ENCODE results near the gene B3GAT1. TPM values are rescaled to one million over a fixed set of nuclear protein-coding genes. Genes with fewer than 3 reads are reported as not detected.

The B3GAT1 gene
- total RNA-seq, 1 experiment from 2014 or later = not detected

DNA sequence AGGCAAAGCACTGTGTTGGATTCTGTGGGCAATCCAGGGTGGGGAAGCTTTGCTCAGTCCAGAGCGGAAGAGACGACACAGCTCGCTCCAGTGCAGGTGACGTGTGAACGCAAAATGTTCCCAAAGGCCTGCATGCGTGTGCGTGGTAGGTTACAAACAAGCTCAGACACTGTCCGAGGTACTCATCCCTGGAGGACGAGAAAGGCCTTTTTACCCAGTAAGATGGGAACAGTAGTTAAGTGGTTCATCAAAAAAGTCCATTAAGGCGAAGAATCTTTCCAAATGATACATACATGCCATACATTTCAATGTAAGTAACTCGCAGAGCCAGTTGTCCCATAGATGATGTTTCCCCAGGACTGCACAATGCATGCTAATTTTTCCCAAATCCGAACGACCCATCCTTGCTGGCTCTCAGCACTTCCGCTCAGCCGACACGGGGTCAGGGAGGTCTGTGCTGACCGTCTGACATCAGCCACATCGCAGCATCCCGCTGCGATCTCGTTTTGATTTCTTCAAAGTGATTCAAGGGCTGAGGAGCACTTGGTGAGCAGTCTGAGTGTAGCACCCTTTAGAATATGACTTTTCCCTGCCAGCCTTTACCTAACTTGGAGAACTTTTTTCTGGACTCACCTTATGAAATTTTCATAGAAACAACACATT, 19.0 kb downstream of the B3GAT1 start:
- Histone ChIP-seq H3K27ac (ENCODE audit: low read depth, low read length) (no peak overlapping the region), H3K9ac (ENCODE audit: low read length) (no peak overlapping the region), H3K27me3 (ENCODE audit: insufficient read depth, low read length) (no peaks in the 10 kb centered on the region), H3K4me2 (ENCODE audit: low read length) (no peak overlapping the region), H3K36me3 (ENCODE audit: control insufficient read depth in 1 of 2, insufficient read depth in 2 of 2, low read length in 2 of 2) (no peaks in the 10 kb centered on the region), H3K4me3 (replicated peaks in 1 of 2; ENCODE audit: low read depth in 1 of 2, low read length in 2 of 2) (no peak overlapping the region), H3K4me1 (ENCODE audit: control insufficient read depth in 1 of 2, insufficient read depth in 2 of 2, low read length in 2 of 2) (no peaks in the 10 kb centered on the region), H3K79me2 (ENCODE audit: insufficient read depth, low read length) (no peaks in the 10 kb centered on the region), H3K9me2 (ENCODE audit: insufficient read depth) (no peaks in the 10 kb centered on the region), H2AFZ (ENCODE audit: low read depth, low read length, poor library complexity, severe bottlenecking) (no peak overlapping the region), H4K20me1 (ENCODE audit: insufficient read depth) (no peaks in the 10 kb centered on the region), H3K9me3 (ENCODE audit: control insufficient read depth in 1 of 2, insufficient read depth in 1 of 2, low read depth in 1 of 2, low read length in 2 of 2) (no peaks in the 10 kb centered on the region)
- ChIA-PET RAD21 (ENCODE audit: low non-redundant PET in 1 of 2, low total read pairs in 2 of 2, uncharacterized antibody in 2 of 2, unreplicated experiment in 2 of 2) (no interaction called here), POLR2A (no interaction called here), CTCF (no interaction called here)
- ATAC-seq = peak; percentile 23; the same call in 1 of the 2 replicates
- BruUV-seq (replicated peaks) = no TSS peak
- DNase-seq (ENCODE audit: low read depth, low spot score) = no peak
- no peak for TF ChIP-seq EZH2 (IDR thresholded peaks at IDR 0.05)
- TF ChIP-seq TCF7L2 (IDR thresholded peaks at IDR 0.05; ENCODE audit: borderline replicate concordance, extremely low read depth, insufficient read depth, insufficient read length) = no peak
- TF ChIP-seq POLR2AphosphoS5 (IDR thresholded peaks at IDR 0.05; ENCODE audit: low read depth, low read length) = no peak
- TF ChIP-seq, protein P1, sequence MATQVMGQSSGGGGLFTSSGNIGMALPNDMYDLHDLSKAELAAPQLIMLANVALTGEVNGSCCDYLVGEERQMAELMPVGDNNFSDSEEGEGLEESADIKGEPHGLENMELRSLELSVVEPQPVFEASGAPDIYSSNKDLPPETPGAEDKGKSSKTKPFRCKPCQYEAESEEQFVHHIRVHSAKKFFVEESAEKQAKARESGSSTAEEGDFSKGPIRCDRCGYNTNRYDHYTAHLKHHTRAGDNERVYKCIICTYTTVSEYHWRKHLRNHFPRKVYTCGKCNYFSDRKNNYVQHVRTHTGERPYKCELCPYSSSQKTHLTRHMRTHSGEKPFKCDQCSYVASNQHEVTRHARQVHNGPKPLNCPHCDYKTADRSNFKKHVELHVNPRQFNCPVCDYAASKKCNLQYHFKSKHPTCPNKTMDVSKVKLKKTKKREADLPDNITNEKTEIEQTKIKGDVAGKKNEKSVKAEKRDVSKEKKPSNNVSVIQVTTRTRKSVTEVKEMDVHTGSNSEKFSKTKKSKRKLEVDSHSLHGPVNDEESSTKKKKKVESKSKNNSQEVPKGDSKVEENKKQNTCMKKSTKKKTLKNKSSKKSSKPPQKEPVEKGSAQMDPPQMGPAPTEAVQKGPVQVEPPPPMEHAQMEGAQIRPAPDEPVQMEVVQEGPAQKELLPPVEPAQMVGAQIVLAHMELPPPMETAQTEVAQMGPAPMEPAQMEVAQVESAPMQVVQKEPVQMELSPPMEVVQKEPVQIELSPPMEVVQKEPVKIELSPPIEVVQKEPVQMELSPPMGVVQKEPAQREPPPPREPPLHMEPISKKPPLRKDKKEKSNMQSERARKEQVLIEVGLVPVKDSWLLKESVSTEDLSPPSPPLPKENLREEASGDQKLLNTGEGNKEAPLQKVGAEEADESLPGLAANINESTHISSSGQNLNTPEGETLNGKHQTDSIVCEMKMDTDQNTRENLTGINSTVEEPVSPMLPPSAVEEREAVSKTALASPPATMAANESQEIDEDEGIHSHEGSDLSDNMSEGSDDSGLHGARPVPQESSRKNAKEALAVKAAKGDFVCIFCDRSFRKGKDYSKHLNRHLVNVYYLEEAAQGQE (IDR thresholded peaks at IDR 0.05; ENCODE audit: low read depth) = no peak
- TF ChIP-seq CEBPB (IDR thresholded peaks at IDR 0.05; ENCODE audit: low read depth) = no peak
- TF ChIP-seq, protein P2, sequence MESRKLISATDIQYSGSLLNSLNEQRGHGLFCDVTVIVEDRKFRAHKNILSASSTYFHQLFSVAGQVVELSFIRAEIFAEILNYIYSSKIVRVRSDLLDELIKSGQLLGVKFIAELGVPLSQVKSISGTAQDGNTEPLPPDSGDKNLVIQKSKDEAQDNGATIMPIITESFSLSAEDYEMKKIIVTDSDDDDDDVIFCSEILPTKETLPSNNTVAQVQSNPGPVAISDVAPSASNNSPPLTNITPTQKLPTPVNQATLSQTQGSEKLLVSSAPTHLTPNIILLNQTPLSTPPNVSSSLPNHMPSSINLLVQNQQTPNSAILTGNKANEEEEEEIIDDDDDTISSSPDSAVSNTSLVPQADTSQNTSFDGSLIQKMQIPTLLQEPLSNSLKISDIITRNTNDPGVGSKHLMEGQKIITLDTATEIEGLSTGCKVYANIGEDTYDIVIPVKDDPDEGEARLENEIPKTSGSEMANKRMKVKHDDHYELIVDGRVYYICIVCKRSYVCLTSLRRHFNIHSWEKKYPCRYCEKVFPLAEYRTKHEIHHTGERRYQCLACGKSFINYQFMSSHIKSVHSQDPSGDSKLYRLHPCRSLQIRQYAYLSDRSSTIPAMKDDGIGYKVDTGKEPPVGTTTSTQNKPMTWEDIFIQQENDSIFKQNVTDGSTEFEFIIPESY (IDR thresholded peaks at IDR 0.05; ENCODE audit: extremely low read depth, insufficient replicate concordance, low read length) = no peak
- TF ChIP-seq, protein P3, sequence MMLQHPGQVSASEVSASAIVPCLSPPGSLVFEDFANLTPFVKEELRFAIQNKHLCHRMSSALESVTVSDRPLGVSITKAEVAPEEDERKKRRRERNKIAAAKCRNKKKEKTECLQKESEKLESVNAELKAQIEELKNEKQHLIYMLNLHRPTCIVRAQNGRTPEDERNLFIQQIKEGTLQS (IDR thresholded peaks at IDR 0.05) = no peak
- TF ChIP-seq ELF1 (IDR thresholded peaks at IDR 0.05; ENCODE audit: borderline replicate concordance, low read depth) = no peak
- TF ChIP-seq, protein P4, sequence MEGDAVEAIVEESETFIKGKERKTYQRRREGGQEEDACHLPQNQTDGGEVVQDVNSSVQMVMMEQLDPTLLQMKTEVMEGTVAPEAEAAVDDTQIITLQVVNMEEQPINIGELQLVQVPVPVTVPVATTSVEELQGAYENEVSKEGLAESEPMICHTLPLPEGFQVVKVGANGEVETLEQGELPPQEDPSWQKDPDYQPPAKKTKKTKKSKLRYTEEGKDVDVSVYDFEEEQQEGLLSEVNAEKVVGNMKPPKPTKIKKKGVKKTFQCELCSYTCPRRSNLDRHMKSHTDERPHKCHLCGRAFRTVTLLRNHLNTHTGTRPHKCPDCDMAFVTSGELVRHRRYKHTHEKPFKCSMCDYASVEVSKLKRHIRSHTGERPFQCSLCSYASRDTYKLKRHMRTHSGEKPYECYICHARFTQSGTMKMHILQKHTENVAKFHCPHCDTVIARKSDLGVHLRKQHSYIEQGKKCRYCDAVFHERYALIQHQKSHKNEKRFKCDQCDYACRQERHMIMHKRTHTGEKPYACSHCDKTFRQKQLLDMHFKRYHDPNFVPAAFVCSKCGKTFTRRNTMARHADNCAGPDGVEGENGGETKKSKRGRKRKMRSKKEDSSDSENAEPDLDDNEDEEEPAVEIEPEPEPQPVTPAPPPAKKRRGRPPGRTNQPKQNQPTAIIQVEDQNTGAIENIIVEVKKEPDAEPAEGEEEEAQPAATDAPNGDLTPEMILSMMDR (IDR thresholded peaks at IDR 0.05 in 2 of 3, conservative IDR thresholded peaks at IDR 0.05 in 1 of 3; ENCODE audit: borderline replicate concordance in 1 of 3, insufficient read depth in 1 of 3, low read depth in 2 of 3, low read length in 2 of 3) = no peak
- no peak for TF ChIP-seq ZFX (IDR thresholded peaks at IDR 0.05)
- TF ChIP-seq FOSL1 (IDR thresholded peaks at IDR 0.05; ENCODE audit: low read depth) = no peak
- TF ChIP-seq SIN3A (IDR thresholded peaks at IDR 0.05; ENCODE audit: low read depth) = no peak
- TF ChIP-seq EGR1 (IDR thresholded peaks at IDR 0.05; ENCODE audit: low read depth) = no peak
- intact Hi-C loops (cut with micrococcal nuclease) = no loop called here

Data from HCT116 (cell line).